GM18505 (cell line): Measurements from ENCODE around the gene PLEKHA6.

ENCODE experiments used
- ATAC-seq: cut with Tn5 transposase; IDR thresholded peaks from one replicate; pipeline ENCODE4 v1.9.1; 2021; ENCODE audit not compliant: unreplicated experiment
- POLR2A ChIP-seq: IDR thresholded peaks from 4 replicates; pipeline ENCODE4 v1.6.1; 2011; ENCODE audit warnings: borderline replicate concordance; ENCODE audit not compliant: insufficient read depth, insufficient read length; ENCODE audit errors: extremely low read depth

PLEKHA6 gene

DNA sequence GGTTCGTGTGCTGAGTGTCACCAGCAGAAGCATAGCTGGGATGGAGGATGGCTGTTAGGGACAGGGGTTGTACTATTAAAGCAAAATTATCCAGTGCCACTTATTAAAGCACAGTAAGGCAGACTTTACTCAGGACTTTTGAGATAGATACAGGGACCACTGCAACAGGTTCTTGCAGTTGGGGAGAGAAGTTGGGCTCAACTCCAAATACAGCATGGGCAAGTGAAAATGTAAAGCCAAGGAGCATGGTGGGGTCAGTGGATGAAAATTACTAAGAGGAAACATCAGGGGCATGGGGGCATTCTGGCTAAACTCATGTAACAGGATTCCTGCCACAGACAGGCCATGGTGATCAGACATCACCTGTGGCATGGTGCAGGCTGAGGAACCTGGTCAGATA lies 178.6 kb downstream of the PLEKHA6 start:
- TF ChIP-seq POLR2A: no peak
- ATAC-seq: no peak

DNA sequence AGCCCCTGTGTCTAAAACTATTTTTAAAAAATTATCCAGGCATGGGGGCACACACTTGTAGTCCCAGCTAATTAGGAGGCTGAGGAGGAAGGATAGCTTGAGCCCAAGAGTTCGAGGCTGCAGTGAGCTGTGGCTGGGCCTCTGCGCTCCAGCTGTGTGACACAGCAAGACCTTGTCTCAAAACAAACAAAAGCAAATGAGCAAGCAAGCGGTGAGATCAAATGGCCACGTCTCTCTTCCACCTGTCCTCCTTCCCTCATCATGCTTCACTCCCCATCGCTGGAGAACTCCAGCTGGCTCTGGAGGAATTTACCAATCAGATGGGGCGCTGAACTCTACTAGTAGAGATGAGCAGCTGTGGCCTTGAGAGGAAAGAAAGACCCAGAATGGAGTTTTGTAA lies 179.6 kb downstream of the PLEKHA6 start:
- no peak for TF ChIP-seq POLR2A
- no peak for ATAC-seq

DNA sequence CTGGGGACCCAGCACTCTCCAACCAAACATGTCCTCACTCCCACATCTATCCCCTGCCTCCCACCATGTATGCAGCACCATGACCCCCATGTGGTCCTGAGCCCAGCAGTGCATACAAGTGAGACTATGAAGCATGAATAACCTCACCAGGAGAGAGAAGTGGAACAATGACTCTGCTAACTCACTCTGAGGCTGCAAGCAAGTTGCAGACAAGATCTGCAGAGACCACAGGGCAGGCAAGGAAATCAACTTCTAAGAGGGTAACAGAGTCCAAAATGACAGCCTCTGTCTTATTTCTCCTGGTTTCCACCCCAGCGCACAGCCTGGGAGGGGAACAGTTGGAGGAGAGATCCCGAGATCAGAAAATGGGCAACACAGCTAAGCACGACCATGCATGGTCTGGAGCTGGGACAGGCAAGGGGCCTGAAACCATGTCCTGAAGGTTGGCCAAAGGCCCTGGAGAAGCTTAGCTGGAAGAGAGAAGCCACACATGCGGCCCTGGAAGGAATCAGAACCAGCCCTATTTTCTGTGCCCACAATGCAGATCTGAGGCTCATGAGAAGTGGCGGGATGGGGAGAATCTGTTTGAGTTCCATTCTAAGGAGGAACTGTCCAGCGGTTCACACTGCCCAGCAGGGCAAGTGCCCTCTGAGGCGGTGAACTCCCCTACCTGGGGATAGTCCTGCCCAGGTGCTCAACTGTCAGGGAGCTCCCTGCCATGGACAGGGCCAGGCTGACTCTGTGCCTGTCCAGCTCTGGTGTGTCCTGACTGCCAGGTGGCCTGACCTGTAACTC lies 181.0 kb downstream of the PLEKHA6 start:
- ATAC-seq: no peak
- no peak for TF ChIP-seq POLR2A

DNA sequence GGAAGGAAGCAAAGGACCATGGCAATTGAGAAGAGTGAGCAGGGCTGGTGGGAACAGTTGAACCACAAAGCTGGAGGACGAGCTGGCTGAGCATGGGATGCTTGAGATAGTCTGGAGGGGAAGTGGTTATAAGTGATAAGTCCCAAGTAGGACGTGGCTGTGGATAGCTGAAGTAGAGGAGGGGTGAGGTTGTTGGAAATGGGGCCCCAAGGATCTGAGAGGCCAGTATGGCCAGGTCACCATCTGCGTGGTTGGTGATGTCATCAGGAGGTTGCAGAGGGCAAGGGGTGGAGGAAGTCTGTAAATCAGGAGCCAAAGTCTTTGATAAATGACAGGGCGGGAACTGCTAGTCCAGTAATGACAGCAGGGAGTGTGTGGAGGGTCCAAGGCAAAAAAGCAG lies 182.6 kb downstream of the PLEKHA6 start:
- no peak for ATAC-seq
- TF ChIP-seq POLR2A: no peak

DNA sequence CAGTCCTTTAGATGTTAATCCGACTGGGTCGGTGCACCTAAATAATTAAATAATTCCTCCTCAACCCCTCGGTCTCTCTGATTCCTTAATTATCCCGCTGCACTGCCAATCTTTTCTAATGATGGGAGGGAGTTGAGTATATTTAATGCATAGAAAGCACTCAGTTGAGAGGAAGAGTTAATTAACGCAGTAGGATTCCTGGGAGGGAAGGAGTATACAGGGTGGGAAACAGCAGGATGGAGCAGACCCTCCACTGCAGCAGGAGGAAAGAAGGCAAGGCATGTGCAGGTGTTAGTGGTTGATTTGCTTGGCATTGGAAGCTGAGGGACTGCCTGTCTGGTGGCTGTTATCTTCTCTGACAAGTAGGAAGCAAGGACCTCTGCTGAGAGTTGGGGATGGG lies 183.7 kb downstream of the PLEKHA6 start:
- no peak for TF ChIP-seq POLR2A
- ATAC-seq: no peak

DNA sequence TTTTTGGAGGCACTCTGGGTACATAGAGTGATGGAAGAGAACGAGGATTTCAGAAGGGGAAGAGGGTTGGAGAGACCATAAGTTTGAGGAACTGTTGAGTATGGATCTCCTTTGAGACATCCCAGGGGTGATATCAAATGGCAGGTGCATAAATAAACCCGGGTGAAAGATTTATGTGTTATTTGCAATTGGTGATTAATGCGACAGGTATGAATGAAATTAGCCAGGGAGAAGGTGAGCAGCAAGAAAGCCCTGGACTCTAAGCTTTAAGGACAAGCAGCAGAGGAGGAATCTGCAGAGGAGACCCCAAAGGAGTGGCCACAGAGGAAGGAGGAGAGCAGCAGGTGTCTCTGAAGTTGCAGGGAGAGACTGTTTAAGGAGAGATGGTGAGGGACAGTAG lies 184.8 kb downstream of the PLEKHA6 start:
- no peak for TF ChIP-seq POLR2A
- ATAC-seq: no peak

DNA sequence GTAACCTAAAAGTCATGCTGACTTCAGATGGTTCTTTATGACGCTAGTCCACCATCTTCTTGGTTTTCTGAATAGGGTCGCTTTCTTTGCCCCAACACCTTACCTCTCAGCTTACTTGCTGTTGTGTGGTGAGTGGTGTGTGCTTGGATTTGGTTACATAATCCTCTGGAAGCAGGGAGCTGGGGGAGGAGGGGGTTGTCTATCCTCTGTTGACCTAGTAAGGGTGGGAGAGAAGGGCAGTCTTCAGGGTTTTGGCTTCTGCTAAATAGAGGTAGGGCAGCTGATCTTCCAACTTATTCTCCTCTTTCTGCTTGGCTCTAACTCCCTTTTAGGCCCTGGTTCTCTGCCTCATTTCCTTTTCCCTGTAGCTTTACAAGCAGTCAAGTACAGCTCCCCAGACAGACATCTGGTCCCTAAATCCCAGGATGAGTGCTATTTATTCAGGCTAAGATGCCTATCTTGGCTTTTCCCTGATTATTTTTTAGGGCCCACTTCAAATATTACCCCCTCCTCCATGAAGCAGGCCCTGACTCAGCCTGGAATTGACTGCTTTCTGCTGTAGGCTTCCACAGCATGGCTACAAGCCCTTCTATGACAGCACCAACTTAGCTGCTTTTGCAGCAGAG lies 187.2 kb downstream of the PLEKHA6 start:
- no peak for ATAC-seq
- no peak for TF ChIP-seq POLR2A

DNA sequence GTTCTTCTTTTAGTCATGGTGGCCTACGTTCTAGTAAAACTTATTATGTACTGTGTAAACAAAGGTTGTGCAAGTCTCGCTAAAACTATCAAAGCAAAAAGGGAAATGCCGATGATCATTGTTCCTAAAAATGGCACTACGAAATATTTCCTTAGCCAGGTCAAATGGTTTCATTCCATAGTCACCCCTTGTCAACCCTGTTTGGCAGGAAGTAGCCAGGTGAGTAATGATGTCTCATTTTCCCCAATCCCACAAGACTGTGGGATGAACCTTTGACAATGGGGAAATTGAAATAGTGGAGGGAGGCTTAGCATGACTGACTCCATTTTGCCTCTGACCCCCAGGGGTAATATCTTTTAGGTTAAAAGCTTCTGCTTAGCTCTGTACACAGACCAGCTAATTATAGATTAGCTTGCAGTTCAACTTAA lies 188.0 kb downstream of the PLEKHA6 start:
- ATAC-seq: no peak
- TF ChIP-seq POLR2A: no peak

DNA sequence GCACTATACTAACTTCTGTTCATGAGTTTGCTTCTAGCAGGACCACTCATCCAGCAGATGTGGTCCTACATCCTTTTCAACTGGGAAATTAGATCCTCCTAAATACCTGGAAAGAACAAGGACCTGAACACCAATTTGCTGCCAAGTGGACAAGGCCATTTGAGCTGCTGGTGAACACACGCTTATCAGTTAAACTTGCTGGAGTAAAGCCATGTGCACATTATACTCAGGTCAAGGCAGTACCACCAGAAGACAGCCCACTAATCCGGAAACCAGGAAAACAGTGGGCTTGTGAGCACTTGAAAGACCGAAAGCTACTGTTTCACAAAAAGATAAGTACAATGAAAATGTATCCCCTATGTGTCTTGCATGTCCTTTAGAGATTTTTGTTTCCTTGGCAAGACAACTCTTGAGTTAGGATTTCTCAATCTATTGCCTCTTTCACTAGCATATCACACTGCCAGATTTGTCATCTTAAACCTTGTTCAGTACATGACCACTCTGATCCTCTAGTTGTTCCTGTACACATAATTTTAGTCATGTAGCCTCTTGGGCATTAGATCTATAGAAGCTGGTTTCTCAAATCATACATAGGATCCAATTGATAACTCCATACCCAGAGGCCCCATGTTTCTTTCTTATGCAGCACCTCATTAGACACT lies 189.1 kb downstream of the PLEKHA6 start:
- no peak for ATAC-seq

DNA sequence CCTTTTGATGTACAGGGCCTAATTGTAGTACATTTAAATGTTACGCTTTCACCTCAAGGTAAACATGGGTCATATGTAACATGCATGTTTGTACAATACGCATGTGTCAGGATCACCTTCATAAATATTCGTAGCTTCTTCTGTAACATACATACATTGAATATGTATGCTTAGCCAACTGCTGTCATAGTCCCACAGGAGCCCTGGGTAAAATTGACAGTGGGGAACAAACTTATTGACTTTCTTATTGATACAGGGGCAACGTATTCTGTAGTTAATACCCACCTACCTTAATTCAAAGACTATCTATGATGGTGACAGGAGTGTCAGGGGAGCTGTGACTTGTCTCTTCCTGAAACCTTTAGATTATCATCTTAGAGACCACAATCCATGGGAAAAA lies 189.9 kb downstream of the PLEKHA6 start:
- TF ChIP-seq POLR2A: no peak
- no peak for ATAC-seq

More for the DNA sequence above, 189.1 kb downstream of the PLEKHA6 start:
- TF ChIP-seq POLR2A: no peak
